Calu3 (cell line): Measurements from ENCODE around the gene CDK6. TPM values are rescaled to one million over a fixed set of nuclear protein-coding genes. Genes with fewer than 3 reads are reported as not detected.

ENCODE experiments used
- BruUV-seq: library from RNA; stranded (reverse); fragments of 400-500 nt; replicated peaks from 2 replicates; lab custom pipeline; 2021; lab: Mats Ljungman, UMichigan
- CTCF ChIA-PET: fragments of 300-600 bp; sonication (Branson Sonifier 250); formaldehyde crosslinking; loops from one replicate; lab custom pipeline; 2022; ENCODE audit warnings: antibody characterized with exemption; lab: Charles Lee
- DNase-seq: peaks from one replicate; pipeline ENCODE4 v3.0.0; 2022
- H3K27ac Mint-ChIP-seq: one replicate; pipeline ENCODE4 v1.8.0; 2022; ENCODE audit warnings: mixed read lengths; ENCODE audit not compliant: unreplicated experiment
- H3K27me3 Mint-ChIP-seq: one replicate; pipeline ENCODE4 v1.8.0; 2022; ENCODE audit warnings: mixed read lengths; ENCODE audit not compliant: unreplicated experiment
- H3K36me3 Mint-ChIP-seq: one replicate; pipeline ENCODE4 v1.8.0; 2022; ENCODE audit warnings: mild to moderate bottlenecking, moderate library complexity, mixed read lengths; ENCODE audit not compliant: insufficient read depth, unreplicated experiment
- H3K4me1 Mint-ChIP-seq: one replicate; pipeline ENCODE4 v1.8.0; 2022; ENCODE audit warnings: mild to moderate bottlenecking, low read depth, mixed read lengths; ENCODE audit not compliant: unreplicated experiment
- H3K4me3 Mint-ChIP-seq: one replicate; pipeline ENCODE4 v1.8.0; 2022; ENCODE audit warnings: mild to moderate bottlenecking, low read depth, moderate library complexity, mixed read lengths; ENCODE audit not compliant: unreplicated experiment
- H3K9me3 Mint-ChIP-seq: one replicate; pipeline ENCODE4 v1.8.0; 2022; ENCODE audit warnings: low read depth, mixed read lengths; ENCODE audit not compliant: unreplicated experiment
- intact Hi-C: fragments of 100-400 bp; cut with micrococcal nuclease; formaldehyde crosslinking; loops from one replicate; pipeline ENCODE4 v1.10.0; 2022; ENCODE audit not compliant: unreplicated experiment
- total RNA-seq: library from RNA; stranded (reverse); gene quantifications from 2 replicates; pipeline ENCODE4 v1.2.3, GENCODE V29; 2022
- TF ChIP-seq, protein P1 (sequence below): fragments of 200-600 bp; IDR thresholded peaks from one replicate; pipeline ENCODE4 v1.8.0; 2022; ENCODE audit warnings: antibody characterized with exemption; ENCODE audit not compliant: unreplicated experiment

The CDK6 gene
- total RNA-seq, 1 experiment from 2014 or later, result 87.9 TPM

DNA sequence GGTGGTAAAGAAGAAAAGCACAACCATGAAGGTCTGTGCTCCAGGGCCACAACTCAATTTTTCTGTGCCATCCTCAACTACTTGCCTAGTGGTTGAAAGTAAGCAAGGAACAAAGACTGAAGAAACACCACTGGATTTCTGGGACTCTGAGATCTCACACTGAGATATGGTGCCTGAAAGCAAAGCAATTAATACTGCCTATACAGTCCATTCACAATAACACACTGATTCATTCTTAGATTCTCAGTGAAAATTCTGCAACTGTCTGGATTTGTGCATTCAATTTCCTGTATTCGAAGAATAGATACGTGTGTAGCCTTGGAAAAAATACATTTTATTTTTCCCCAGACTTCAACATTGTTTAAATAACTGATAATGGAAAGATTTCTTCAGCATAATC lies 129.8 kb downstream of the CDK6 start:
- peaks cover 50% of the 10 kb centered on the region for H3K4me1 Mint-ChIP-seq
- no peaks in the 10 kb centered on the region for H3K9me3 Mint-ChIP-seq
- H3K27me3 Mint-ChIP-seq, result no peaks in the 10 kb centered on the region
- CTCF ChIA-PET, result no interaction called here
- H3K4me3 Mint-ChIP-seq, result no peak overlapping the region
- peaks cover 20% of the 10 kb centered on the region for H3K36me3 Mint-ChIP-seq
- BruUV-seq, result no TSS peak
- no peak overlapping the region for H3K27ac Mint-ChIP-seq
- no peak for DNase-seq
- intact Hi-C loops, result no loop called here
- TF ChIP-seq, protein P1, sequence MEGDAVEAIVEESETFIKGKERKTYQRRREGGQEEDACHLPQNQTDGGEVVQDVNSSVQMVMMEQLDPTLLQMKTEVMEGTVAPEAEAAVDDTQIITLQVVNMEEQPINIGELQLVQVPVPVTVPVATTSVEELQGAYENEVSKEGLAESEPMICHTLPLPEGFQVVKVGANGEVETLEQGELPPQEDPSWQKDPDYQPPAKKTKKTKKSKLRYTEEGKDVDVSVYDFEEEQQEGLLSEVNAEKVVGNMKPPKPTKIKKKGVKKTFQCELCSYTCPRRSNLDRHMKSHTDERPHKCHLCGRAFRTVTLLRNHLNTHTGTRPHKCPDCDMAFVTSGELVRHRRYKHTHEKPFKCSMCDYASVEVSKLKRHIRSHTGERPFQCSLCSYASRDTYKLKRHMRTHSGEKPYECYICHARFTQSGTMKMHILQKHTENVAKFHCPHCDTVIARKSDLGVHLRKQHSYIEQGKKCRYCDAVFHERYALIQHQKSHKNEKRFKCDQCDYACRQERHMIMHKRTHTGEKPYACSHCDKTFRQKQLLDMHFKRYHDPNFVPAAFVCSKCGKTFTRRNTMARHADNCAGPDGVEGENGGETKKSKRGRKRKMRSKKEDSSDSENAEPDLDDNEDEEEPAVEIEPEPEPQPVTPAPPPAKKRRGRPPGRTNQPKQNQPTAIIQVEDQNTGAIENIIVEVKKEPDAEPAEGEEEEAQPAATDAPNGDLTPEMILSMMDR, result no peak

DNA sequence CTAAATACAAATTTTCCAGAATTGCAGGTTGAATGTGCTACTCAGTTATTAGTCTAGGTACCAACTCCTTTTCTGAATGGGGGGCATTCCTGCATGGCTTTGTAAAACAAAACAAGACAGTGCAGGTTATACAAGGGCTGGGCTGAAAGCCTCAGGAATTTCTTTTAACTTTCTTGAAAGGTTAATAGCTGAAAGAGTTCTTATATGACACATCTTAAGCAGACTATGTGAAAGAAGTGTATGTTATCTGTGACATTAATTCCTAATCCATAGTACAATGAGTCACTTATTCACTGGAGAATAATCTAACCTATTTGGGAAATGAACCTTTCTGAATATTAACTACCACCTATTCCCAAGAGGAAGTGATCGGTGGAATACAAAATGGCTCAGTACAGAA lies 130.5 kb downstream of the CDK6 start:
- Mint-ChIP-seq H3K9me3 (no peaks in the 10 kb centered on the region), H3K27ac (no peak overlapping the region), H3K4me1 (peaks cover 54% of the 10 kb centered on the region), H3K4me3 (no peak overlapping the region), H3K36me3 (peaks cover 23% of the 10 kb centered on the region), H3K27me3 (no peaks in the 10 kb centered on the region)
- CTCF ChIA-PET, result no interaction called here
- TF ChIP-seq, protein P1, result no peak
- intact Hi-C loops, result no loop called here
- no TSS peak for BruUV-seq
- no peak for DNase-seq

DNA sequence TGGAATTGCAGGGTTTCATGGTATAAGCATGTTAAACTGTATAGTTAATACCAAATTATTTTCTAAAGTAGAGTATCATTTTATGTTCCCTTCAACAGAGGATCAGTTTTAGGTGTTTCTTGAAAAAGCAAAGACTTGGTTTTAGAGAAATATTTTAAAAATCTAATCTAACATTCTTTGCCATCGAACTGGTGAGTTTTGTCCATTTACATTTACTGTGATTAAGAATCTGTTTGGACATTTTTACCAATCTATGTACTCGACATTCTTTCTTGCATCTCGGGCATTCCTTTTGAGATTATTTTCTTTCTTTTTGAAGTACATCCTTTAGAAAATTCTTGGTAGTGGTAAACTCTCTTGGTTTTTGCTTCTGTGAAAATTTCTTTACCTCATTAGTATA lies 131.5 kb downstream of the CDK6 start:
- Mint-ChIP-seq H3K4me1 (peaks cover 64% of the 10 kb centered on the region), H3K9me3 (no peaks in the 10 kb centered on the region), H3K27ac (peak overlapping the region; percentile 86), H3K27me3 (no peaks in the 10 kb centered on the region), H3K36me3 (peaks cover 33% of the 10 kb centered on the region), H3K4me3 (no peak overlapping the region)
- no TSS peak for BruUV-seq
- intact Hi-C loops, result no loop called here
- CTCF ChIA-PET, result interaction anchor here (0.8 kb wide), 1 partner anchor 9 kb away, joined by 4 read pairs; no protein-coding TSS in a partner anchor
- TF ChIP-seq, protein P1, result no peak
- no peak for DNase-seq

GRCh38 chr7:92702535-92702934 lies 133.8 kb downstream of the CDK6 start:
- Mint-ChIP-seq H3K4me1 (peaks cover 64% of the 10 kb centered on the region), H3K9me3 (no peaks in the 10 kb centered on the region), H3K4me3 (no peak overlapping the region), H3K27ac (peak overlapping the region; percentile 44), H3K27me3 (no peaks in the 10 kb centered on the region), H3K36me3 (peaks cover 37% of the 10 kb centered on the region)
- intact Hi-C loops, result no loop called here
- no TSS peak for BruUV-seq
- CTCF ChIA-PET, result no interaction called here
- TF ChIP-seq, protein P1, result no peak
- DNase-seq, result no peak
